HG02759 (cell line): Measurements from ENCODE around the gene SYNE1.
"Not testable (repeated sequence)": the region's sequence is repeated elsewhere in the genome, so short reads cannot be mapped to it uniquely, and the experiment has no call there.

ENCODE experiments used
- ATAC-seq: cut with Tn5 transposase; IDR thresholded peaks from one replicate; pipeline ENCODE4 v1.9.1; 2021; ENCODE audit warnings: mild to moderate bottlenecking, moderate library complexity; ENCODE audit not compliant: unreplicated experiment

Gene SYNE1

GRCh38 chr6:152631376-152631775 lies 5.8 kb downstream of the SYNE1 start:
- no peak for ATAC-seq

GRCh38 chr6:152630832-152631231 lies 6.3 kb downstream of the SYNE1 start:
- no peak for ATAC-seq

- ATAC-seq = no peak
Measured at GRCh38 chr6:152625213-152625612, 11.9 kb downstream of the SYNE1 start.

GRCh38 chr6:152614776-152615175 lies 22.4 kb downstream of the SYNE1 start:
- ATAC-seq = not testable (repeated sequence)

- ATAC-seq = no peak
Measured at GRCh38 chr6:152609125-152609670, 28.0 kb downstream of the SYNE1 start.

GRCh38 chr6:152605941-152606340 lies 31.2 kb downstream of the SYNE1 start:
- ATAC-seq = no peak

GRCh38 chr6:152605342-152605741 lies 31.8 kb downstream of the SYNE1 start:
- ATAC-seq = no peak

- ATAC-seq = no peak
Measured at GRCh38 chr6:152603911-152604310, 33.3 kb downstream of the SYNE1 start.

GRCh38 chr6:152600022-152600421 lies 37.1 kb downstream of the SYNE1 start:
- no peak for ATAC-seq

GRCh38 chr6:152598901-152599537 lies 38.1 kb downstream of the SYNE1 start:
- ATAC-seq = no peak

GRCh38 chr6:152598421-152598820 lies 38.7 kb downstream of the SYNE1 start:
- no peak for ATAC-seq

- ATAC-seq = no peak
Measured at GRCh38 chr6:152596726-152597125, 40.4 kb downstream of the SYNE1 start.

GRCh38 chr6:152595499-152595898 lies 41.7 kb downstream of the SYNE1 start:
- no peak for ATAC-seq

GRCh38 chr6:152594701-152595100 lies 42.5 kb downstream of the SYNE1 start:
- ATAC-seq = no peak

- ATAC-seq = no peak
Measured at GRCh38 chr6:152588456-152588855, 48.7 kb downstream of the SYNE1 start.

- ATAC-seq = no peak
Measured at GRCh38 chr6:152587473-152587872, 49.7 kb downstream of the SYNE1 start.

GRCh38 chr6:152585236-152585635 lies 51.9 kb downstream of the SYNE1 start:
- no peak for ATAC-seq

- no peak for ATAC-seq
Measured at GRCh38 chr6:152583888-152584287, 53.3 kb downstream of the SYNE1 start.

GRCh38 chr6:152576525-152576924 lies 60.6 kb downstream of the SYNE1 start:
- no peak for ATAC-seq

GRCh38 chr6:152575621-152576150 lies 61.5 kb downstream of the SYNE1 start:
- no peak for ATAC-seq

- no peak for ATAC-seq
Measured at GRCh38 chr6:152575161-152575560, 62.0 kb downstream of the SYNE1 start.

- no peak for ATAC-seq
Measured at GRCh38 chr6:152573762-152574161, 63.4 kb downstream of the SYNE1 start.
